ENCODE data around the gene DNAH8.
"Not testable (repeated sequence)": the region's sequence is repeated elsewhere in the genome, so short reads cannot be mapped to it uniquely, and the experiment has no call there.

The DNAH8 gene

GRCh38 chr6:38845931-38846330 lies 130.8 kb downstream of the DNAH8 start:
- DNase-seq (ENCODE audit: low spot score), result no peak

GRCh38 chr6:38846361-38846760 lies 131.2 kb downstream of the DNAH8 start:
- no peak for DNase-seq (ENCODE audit: low spot score)

- DNase-seq (ENCODE audit: low spot score), result peak; percentile 11
Observed at GRCh38 chr6:38846844-38847243, 131.7 kb downstream of the DNAH8 start.

GRCh38 chr6:38847497-38847896 lies 132.4 kb downstream of the DNAH8 start:
- DNase-seq (ENCODE audit: low spot score), result no peak

GRCh38 chr6:38848760-38849159 lies 133.6 kb downstream of the DNAH8 start:
- DNase-seq (ENCODE audit: low spot score), result no peak

GRCh38 chr6:38852215-38852614 lies 137.1 kb downstream of the DNAH8 start:
- DNase-seq (ENCODE audit: low spot score), result no peak

- no peak for DNase-seq (ENCODE audit: low spot score)
Observed at GRCh38 chr6:38853236-38853635, 138.1 kb downstream of the DNAH8 start.

GRCh38 chr6:38856492-38856891 lies 141.4 kb downstream of the DNAH8 start:
- no peak for DNase-seq (ENCODE audit: low spot score)

- no peak for DNase-seq (ENCODE audit: low spot score)
Observed at GRCh38 chr6:38857815-38858214, 142.7 kb downstream of the DNAH8 start.

GRCh38 chr6:38860041-38860440 lies 144.9 kb downstream of the DNAH8 start:
- DNase-seq (ENCODE audit: low spot score), result no peak

- no peak for DNase-seq (ENCODE audit: low spot score)
Observed at GRCh38 chr6:38861926-38862401, 146.9 kb downstream of the DNAH8 start.

- DNase-seq (ENCODE audit: low spot score), result no peak
Observed at GRCh38 chr6:38865521-38866174, 150.5 kb downstream of the DNAH8 start.

- DNase-seq (ENCODE audit: low spot score), result no peak
Observed at GRCh38 chr6:38867726-38868125, 152.6 kb downstream of the DNAH8 start.

- peak; percentile 70 for DNase-seq (ENCODE audit: low spot score)
Observed at GRCh38 chr6:38871741-38872568, 156.8 kb downstream of the DNAH8 start.

GRCh38 chr6:38873001-38873400 lies 157.9 kb downstream of the DNAH8 start:
- DNase-seq (ENCODE audit: low spot score), result no peak

GRCh38 chr6:38873816-38874215 lies 158.7 kb downstream of the DNAH8 start:
- DNase-seq (ENCODE audit: low spot score), result not testable (repeated sequence)

- DNase-seq (ENCODE audit: low spot score), result no peak
Observed at GRCh38 chr6:38876475-38876874, 161.4 kb downstream of the DNAH8 start.

- DNase-seq (ENCODE audit: low spot score), result no peak
Observed at GRCh38 chr6:38877721-38878120, 162.6 kb downstream of the DNAH8 start.

- no peak for DNase-seq (ENCODE audit: low spot score)
Observed at GRCh38 chr6:38882157-38882556, 167.0 kb downstream of the DNAH8 start.

GRCh38 chr6:38897507-38897906 lies 182.4 kb downstream of the DNAH8 start:
- no peak for DNase-seq (ENCODE audit: low spot score)

- no peak for DNase-seq (ENCODE audit: low spot score)
Observed at GRCh38 chr6:38901802-38902522, 186.9 kb downstream of the DNAH8 start.

- no peak for DNase-seq (ENCODE audit: low spot score)
Observed at GRCh38 chr6:38906582-38906981, 191.5 kb downstream of the DNAH8 start.

GRCh38 chr6:38907264-38907663 lies 192.2 kb downstream of the DNAH8 start:
- no peak for DNase-seq (ENCODE audit: low spot score)

Measured in AG08395 (cell line).